ENCODE results near the gene PPP1R36. TPM values are rescaled to one million over a fixed set of nuclear protein-coding genes. Genes with fewer than 3 reads are reported as not detected.

The PPP1R36 gene, protein sequence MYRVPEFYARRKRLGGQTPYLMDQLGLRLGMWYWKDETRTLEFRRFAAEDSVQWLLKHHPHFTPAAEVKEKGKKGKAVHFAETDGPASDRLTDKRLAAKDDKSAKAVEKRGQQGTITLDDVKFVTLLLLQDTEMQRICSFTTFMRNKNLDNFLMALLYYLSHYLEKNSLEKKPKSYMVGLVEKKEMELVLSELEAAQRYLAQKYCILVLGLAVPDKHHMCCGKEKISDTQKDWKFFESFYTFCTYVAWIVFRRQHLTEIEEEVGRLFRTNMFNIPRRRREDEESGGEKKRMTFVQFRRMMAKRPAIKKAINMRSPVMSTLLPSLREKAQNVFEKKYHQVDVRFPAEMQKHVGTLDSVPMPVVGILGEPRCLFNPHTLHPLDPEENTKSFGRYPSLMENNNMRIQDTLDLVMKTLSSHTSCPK
- total RNA-seq (2012; rRNA removed), result 0.28 and 0.54 TPM in 2 replicates
- 0.15 and 0.19 TPM in 2 replicates for polyA plus RNA-seq (2012; rRNA removed)
- 0.08 TPM in 1 of 2 replicates, not detected in the other for polyA plus RNA-seq (2012; cell fraction: cytosol; rRNA removed)
- polyA plus RNA-seq (2012; cell fraction: nucleus; rRNA removed; ENCODE audit: low replicate concordance), result 0.65 TPM in 1 of 2 replicates, not detected in the other
- Bru-seq, nascent RNA, result percentile 33 among the genes with signal in this experiment
- BruChase-seq, experiment 1, labeled RNA remaining after a 6-hour chase, result percentile 42 among the genes with signal in this experiment
- BruChase-seq, experiment 2, labeled RNA remaining after a 2-hour chase, result percentile 40 among the genes with signal in this experiment
- long read RNA-seq, partial matches to known transcripts, result 0 of 3 reads
- long read RNA-seq, other reads (novel, unspliced or antisense), result 3 of 3 reads

DNA sequence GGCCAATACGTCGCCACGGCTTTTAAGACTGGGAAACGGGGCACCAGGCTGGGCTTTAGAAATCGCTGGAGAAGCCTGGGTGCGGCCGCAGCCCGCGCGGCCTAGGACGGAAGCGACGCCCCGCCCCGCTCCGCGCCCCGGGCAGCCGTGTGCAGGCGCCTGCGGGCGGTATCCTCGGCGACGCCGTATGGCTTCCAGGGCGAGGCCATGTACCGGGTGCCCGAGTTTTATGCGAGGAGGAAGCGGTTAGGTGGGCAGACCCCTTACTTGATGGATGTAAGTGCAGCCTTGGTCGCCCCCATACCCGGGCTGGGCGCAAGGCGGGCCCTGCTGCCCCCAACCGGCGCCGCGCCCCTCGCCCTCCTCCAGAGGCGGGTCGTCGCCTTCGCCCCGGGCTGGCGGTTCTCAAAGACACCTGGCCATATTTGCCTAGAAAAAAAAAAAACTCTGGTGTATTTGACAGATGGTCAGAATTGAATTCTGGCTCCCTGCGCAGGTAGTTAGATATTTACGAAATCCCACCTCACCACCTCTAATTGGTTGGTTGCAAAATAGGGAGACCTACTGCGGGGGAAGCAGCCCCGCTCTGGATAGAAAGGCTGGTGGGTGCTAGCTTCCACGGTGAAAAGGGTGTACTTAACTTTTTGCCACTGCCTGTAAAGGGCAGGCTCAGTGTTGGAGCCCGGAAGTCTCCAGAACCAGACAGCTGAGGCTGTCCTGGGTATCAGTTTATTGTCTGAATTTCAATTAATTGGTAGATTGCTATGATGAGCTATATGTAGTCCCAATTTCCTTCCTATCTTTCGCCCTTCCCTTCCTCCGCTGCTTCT, at the start of gene PPP1R36:
Gene PPP1R36, plus strand, starts transcription at position 171 of the 830 bp plus-strand sequence. Its CDS starts 37 bp downstream, at position 208.
- in situ Hi-C loops (cut with MboI; ENCODE audit: low sequenced_read_pairs) (loop anchor here (25.0 kb wide), 1 partner anchor 362 kb away; the partner anchor contains the start of gene CHURC1), intact Hi-C loops (cut with micrococcal nuclease) (no loop called here), dilution Hi-C loops (cut with HindIII; ENCODE audit: low sequenced_read_pairs, unreplicated experiment) (no loop called here)
- Histone ChIP-seq H3K56ac (ENCODE audit: extremely low read depth, insufficient read depth, low read length) (no peak within 1 kb of the TSS), H4K5ac (ENCODE audit: low read depth, low read length) (no peak within 1 kb of the TSS), H3K18ac (ENCODE audit: low read depth, low read length) (peak within 1 kb of the TSS; percentile 68; the same call in 1 of the 2 replicates), H2AK5ac (ENCODE audit: low read depth, low read length) (no peak within 1 kb of the TSS; the same call in 1 of the 2 replicates), H3K14ac (replicated peaks; ENCODE audit: low read depth, low read length) (peak within 1 kb of the TSS; percentile 44; the same call in 1 of the 2 replicates), H2BK15ac (ENCODE audit: low read depth, low read length) (peak within 1 kb of the TSS; percentile 48; the same call in 1 of the 3 replicates), H3K79me1 (ENCODE audit: low read depth in 1 of 2, low read length in 2 of 2) (no peaks in the 10 kb centered on the region), H4K8ac (ENCODE audit: low read depth in 2 of 2, low read length in 2 of 2) (peak within 1 kb of the TSS in 1 of 2 experiments; percentile 51; a peak in 2 of 4 replicates), H3K36me3 (ENCODE audit: control insufficient read depth, insufficient read depth, low read length) (no peaks in the 10 kb centered on the region; the same call in 1 of the 2 replicates), H3K4me2 (ENCODE audit: low read depth, low read length) (no peak within 1 kb of the TSS), H2AFZ (replicated peaks; ENCODE audit: low read length, poor library complexity) (peak within 1 kb of the TSS; percentile 79), H3K4ac (ENCODE audit: low read depth, low read length) (no peak within 1 kb of the TSS), H2BK20ac (ENCODE audit: low read depth, low read length) (no peak within 1 kb of the TSS), H4K20me1 (ENCODE audit: insufficient read depth, low read length) (no peaks in the 10 kb centered on the region), H3K4me3 (ENCODE audit: insufficient read depth, low read depth, low read length) (no peak within 1 kb of the TSS), H3K9me1 (ENCODE audit: insufficient read depth, low read length) (no peaks in the 10 kb centered on the region), H4K91ac (ENCODE audit: insufficient read depth, low read depth, low read length) (no peak within 1 kb of the TSS), H3K4me1 (ENCODE audit: control insufficient read depth, insufficient read depth, low read length) (no peaks in the 10 kb centered on the region), H3K23ac (ENCODE audit: low read depth, low read length) (no peak within 1 kb of the TSS; the same call in 1 of the 2 replicates), H2AK9ac (replicated peaks; ENCODE audit: low read depth, low read length, poor library complexity) (no peak within 1 kb of the TSS), H3K27me3 (ENCODE audit: control insufficient read depth, insufficient read depth, low read length) (peaks cover 3% of the 10 kb centered on the region; the same call in 1 of the 2 replicates), H3K9ac (ENCODE audit: low read depth, low read length) (no peak within 1 kb of the TSS), H3K27ac (ENCODE audit: insufficient read depth, low read length) (no peak within 1 kb of the TSS), H3K9me3 (ENCODE audit: control insufficient read depth, insufficient read depth, low read length) (no peaks in the 10 kb centered on the region), H2BK120ac (ENCODE audit: low read depth, low read length) (peak within 1 kb of the TSS; percentile 0; the same call in 1 of the 2 replicates), H2BK5ac (ENCODE audit: low read depth, low read length, poor library complexity, severe bottlenecking) (no peak within 1 kb of the TSS)
- ChIA-PET POLR2A (ENCODE audit: unreplicated experiment) (no interaction called here), CTCF (no interaction called here)
- BruUV-seq (replicated peaks), result no TSS peak
- 38% methylated on average over 14 of the region's 54 CpGs; no CpG with 5 or more reads in 1 of the 2 experiments for WGBS, 2 experiments (ENCODE audit: extremely low coverage in 2 of 2, insufficient read length in 1 of 2)
- ATAC-seq (ENCODE audit: low read depth) (peak; percentile 78), DNase-seq (no peak)
- TF ChIP-seq, protein P1, sequence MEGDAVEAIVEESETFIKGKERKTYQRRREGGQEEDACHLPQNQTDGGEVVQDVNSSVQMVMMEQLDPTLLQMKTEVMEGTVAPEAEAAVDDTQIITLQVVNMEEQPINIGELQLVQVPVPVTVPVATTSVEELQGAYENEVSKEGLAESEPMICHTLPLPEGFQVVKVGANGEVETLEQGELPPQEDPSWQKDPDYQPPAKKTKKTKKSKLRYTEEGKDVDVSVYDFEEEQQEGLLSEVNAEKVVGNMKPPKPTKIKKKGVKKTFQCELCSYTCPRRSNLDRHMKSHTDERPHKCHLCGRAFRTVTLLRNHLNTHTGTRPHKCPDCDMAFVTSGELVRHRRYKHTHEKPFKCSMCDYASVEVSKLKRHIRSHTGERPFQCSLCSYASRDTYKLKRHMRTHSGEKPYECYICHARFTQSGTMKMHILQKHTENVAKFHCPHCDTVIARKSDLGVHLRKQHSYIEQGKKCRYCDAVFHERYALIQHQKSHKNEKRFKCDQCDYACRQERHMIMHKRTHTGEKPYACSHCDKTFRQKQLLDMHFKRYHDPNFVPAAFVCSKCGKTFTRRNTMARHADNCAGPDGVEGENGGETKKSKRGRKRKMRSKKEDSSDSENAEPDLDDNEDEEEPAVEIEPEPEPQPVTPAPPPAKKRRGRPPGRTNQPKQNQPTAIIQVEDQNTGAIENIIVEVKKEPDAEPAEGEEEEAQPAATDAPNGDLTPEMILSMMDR (conservative IDR thresholded peaks at IDR 0.05; ENCODE audit: low read depth, low read length), result no peak
- TF ChIP-seq RFX5 (IDR thresholded peaks at IDR 0.05; ENCODE audit: low read depth, low read length), result no peak
- TF ChIP-seq, protein P2, sequence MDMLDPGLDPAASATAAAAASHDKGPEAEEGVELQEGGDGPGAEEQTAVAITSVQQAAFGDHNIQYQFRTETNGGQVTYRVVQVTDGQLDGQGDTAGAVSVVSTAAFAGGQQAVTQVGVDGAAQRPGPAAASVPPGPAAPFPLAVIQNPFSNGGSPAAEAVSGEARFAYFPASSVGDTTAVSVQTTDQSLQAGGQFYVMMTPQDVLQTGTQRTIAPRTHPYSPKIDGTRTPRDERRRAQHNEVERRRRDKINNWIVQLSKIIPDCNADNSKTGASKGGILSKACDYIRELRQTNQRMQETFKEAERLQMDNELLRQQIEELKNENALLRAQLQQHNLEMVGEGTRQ (IDR thresholded peaks at IDR 0.05; ENCODE audit: low read depth, low read length), result no peak
- TF ChIP-seq CHD1 (IDR thresholded peaks at IDR 0.05; ENCODE audit: low read depth, low read length), result no peak
- TF ChIP-seq, protein P3, sequence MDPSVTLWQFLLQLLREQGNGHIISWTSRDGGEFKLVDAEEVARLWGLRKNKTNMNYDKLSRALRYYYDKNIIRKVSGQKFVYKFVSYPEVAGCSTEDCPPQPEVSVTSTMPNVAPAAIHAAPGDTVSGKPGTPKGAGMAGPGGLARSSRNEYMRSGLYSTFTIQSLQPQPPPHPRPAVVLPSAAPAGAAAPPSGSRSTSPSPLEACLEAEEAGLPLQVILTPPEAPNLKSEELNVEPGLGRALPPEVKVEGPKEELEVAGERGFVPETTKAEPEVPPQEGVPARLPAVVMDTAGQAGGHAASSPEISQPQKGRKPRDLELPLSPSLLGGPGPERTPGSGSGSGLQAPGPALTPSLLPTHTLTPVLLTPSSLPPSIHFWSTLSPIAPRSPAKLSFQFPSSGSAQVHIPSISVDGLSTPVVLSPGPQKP (IDR thresholded peaks at IDR 0.05; ENCODE audit: borderline replicate concordance, low read depth, low read length), result no peak
- no peak for TF ChIP-seq RCOR1 (IDR thresholded peaks at IDR 0.05; ENCODE audit: insufficient replicate concordance, low read length)
- no peak for TF ChIP-seq POLR2A (IDR thresholded peaks at IDR 0.05; ENCODE audit: low read depth, low read length)
- no peak for TF ChIP-seq FOS (IDR thresholded peaks at IDR 0.05; ENCODE audit: low read depth, low read length)
- TF ChIP-seq MAZ (IDR thresholded peaks at IDR 0.05; ENCODE audit: borderline replicate concordance, low read depth, low read length), result no peak
